Pons (tissue), 1 donor: ENCODE measurements around the gene KIAA1217.

Experiments used
- DNase-seq: peaks from one replicate; pipeline ENCODE4 v3.0.0-alpha.2; 2016; ENCODE audit warnings: low spot score

KIAA1217 gene

GRCh38 chr10:24405635-24406034, 196.7 kb downstream of the KIAA1217 start:
- DNase-seq = no peak

- DNase-seq = no peak
These were observed 198.0 kb downstream of the KIAA1217 start for GRCh38 chr10:24406809-24407483.

GRCh38 chr10:24407928-24408327, 199.0 kb downstream of the KIAA1217 start:
- no peak for DNase-seq

GRCh38 chr10:24408365-24408764, 199.4 kb downstream of the KIAA1217 start:
- no peak for DNase-seq

- DNase-seq = no peak
These were observed 205.7 kb downstream of the KIAA1217 start for GRCh38 chr10:24414597-24414996.

- DNase-seq = no peak
These were observed 206.7 kb downstream of the KIAA1217 start for GRCh38 chr10:24415455-24416125.

GRCh38 chr10:24416248-24416647, 207.3 kb downstream of the KIAA1217 start:
- no peak for DNase-seq

GRCh38 chr10:24417053-24417452, 208.1 kb downstream of the KIAA1217 start:
- no peak for DNase-seq

GRCh38 chr10:24418532-24418931, 209.6 kb downstream of the KIAA1217 start:
- no peak for DNase-seq

- DNase-seq = no peak
These were observed 210.1 kb downstream of the KIAA1217 start for GRCh38 chr10:24419066-24419465.

- no peak for DNase-seq
These were observed 216.2 kb downstream of the KIAA1217 start for GRCh38 chr10:24425151-24425550.

GRCh38 chr10:24427678-24428409, 218.9 kb downstream of the KIAA1217 start:
- DNase-seq = no peak

GRCh38 chr10:24428410-24428782, 219.5 kb downstream of the KIAA1217 start:
- DNase-seq = no peak

GRCh38 chr10:24430591-24430990, 221.7 kb downstream of the KIAA1217 start:
- DNase-seq = no peak

- DNase-seq = no peak
These were observed 223.8 kb downstream of the KIAA1217 start for GRCh38 chr10:24432478-24433416.

GRCh38 chr10:24433705-24434104, 224.8 kb downstream of the KIAA1217 start:
- no peak for DNase-seq

- DNase-seq = no peak
These were observed 226.0 kb downstream of the KIAA1217 start for GRCh38 chr10:24434961-24435360.

GRCh38 chr10:24435374-24435773, 226.4 kb downstream of the KIAA1217 start:
- DNase-seq = no peak

- DNase-seq = no peak
These were observed 228.4 kb downstream of the KIAA1217 start for GRCh38 chr10:24437302-24437701.

GRCh38 chr10:24438800-24439199, 229.9 kb downstream of the KIAA1217 start:
- DNase-seq = no peak

GRCh38 chr10:24439935-24440334, 231.0 kb downstream of the KIAA1217 start:
- DNase-seq = no peak
